Right lobe of liver (tissue), 4 donors: ENCODE measurements around the gene CDH18.

Experiments
- CTCF ChIP-seq, 4 donors: fragments of 200-600 bp in 3 of 4; fragments of 450-650 bp in 1 of 4; IDR thresholded peaks; one replicate each; pipeline versions ENCODE4 v1.5.1 to v1.8.0; 2016 to 2022; ENCODE audit warnings: antibody characterized with exemption in 4 of 4, mild to moderate bottlenecking in 2 of 4
- POLR2A ChIP-seq: fragments of 450-650 bp; IDR thresholded peaks from one replicate; pipeline ENCODE4 v1.6.1; 2017; ENCODE audit warnings: antibody characterized with exemption, mild to moderate bottlenecking
- donor health status: DM: no; HTN: no; CAD: no.
- donor health status: DM: no; HTN: no; CAD: no.
- donor health status: DM: no; HTN: yes; CAD: no.

- TF ChIP-seq CTCF (IDR thresholded peaks at IDR 0.05): no peak
- TF ChIP-seq POLR2A: no peak
Measured at GRCh38 chr5:19709403-19709802, 278.6 kb downstream of the CDH18 start.
